ENCODE data around the gene TMLHE.
"Not testable (repeated sequence)": the region's sequence is repeated elsewhere in the genome, so short reads cannot be mapped to it uniquely, and the experiment has no call there.

Gene TMLHE

GRCh38 chrX:155514225-155514624 is 98.5 kb downstream of the TMLHE start:
- in situ Hi-C loops (cut with MboI; ENCODE audit: low pct_unique_long_range_greater_than_20kb, low sequenced_read_pairs), result no loop called here

GRCh38 chrX:155505296-155505695 is 107.5 kb downstream of the TMLHE start:
- in situ Hi-C loops (cut with MboI; ENCODE audit: low pct_unique_long_range_greater_than_20kb, low sequenced_read_pairs), result no loop called here
- no peak for DNase-seq

More at GRCh38 chrX:155514225-155514624, 98.5 kb downstream of the TMLHE start:
- DNase-seq, result no peak

GRCh38 chrX:155495134-155495533 is 117.6 kb downstream of the TMLHE start:
- DNase-seq; in situ Hi-C loops (cut with MboI; ENCODE audit: low pct_unique_long_range_greater_than_20kb, low sequenced_read_pairs): not testable (repeated sequence)

GRCh38 chrX:155491421-155491820 is 121.3 kb downstream of the TMLHE start:
- DNase-seq; in situ Hi-C loops (cut with MboI; ENCODE audit: low pct_unique_long_range_greater_than_20kb, low sequenced_read_pairs): not testable (repeated sequence)

GRCh38 chrX:155477136-155477535 is 135.6 kb downstream of the TMLHE start:
- DNase-seq; in situ Hi-C loops (cut with MboI; ENCODE audit: low pct_unique_long_range_greater_than_20kb, low sequenced_read_pairs): not testable (repeated sequence)

- in situ Hi-C loops (cut with MboI; ENCODE audit: low pct_unique_long_range_greater_than_20kb, low sequenced_read_pairs); DNase-seq: not testable (repeated sequence)
These were observed 146.3 kb downstream of the TMLHE start for GRCh38 chrX:155466269-155466938.

GRCh38 chrX:155460501-155460900 is 152.3 kb downstream of the TMLHE start:
- in situ Hi-C loops (cut with MboI; ENCODE audit: low pct_unique_long_range_greater_than_20kb, low sequenced_read_pairs); DNase-seq: not testable (repeated sequence)

GRCh38 chrX:155458471-155458870 is 154.3 kb downstream of the TMLHE start, which contains the start of gene F8A3:
TSS of gene F8A3 (minus strand) at chrX:155458620. CDS start at chrX:155458600, 20 bp downstream.
- DNase-seq; in situ Hi-C loops (cut with MboI; ENCODE audit: low pct_unique_long_range_greater_than_20kb, low sequenced_read_pairs): not testable (repeated sequence)

GRCh38 chrX:155457761-155458447 is 154.8 kb downstream of the TMLHE start:
- in situ Hi-C loops (cut with MboI; ENCODE audit: low pct_unique_long_range_greater_than_20kb, low sequenced_read_pairs); DNase-seq: not testable (repeated sequence)

GRCh38 chrX:155441097-155441496 is 171.7 kb downstream of the TMLHE start:
- DNase-seq, result no peak
- in situ Hi-C loops (cut with MboI; ENCODE audit: low pct_unique_long_range_greater_than_20kb, low sequenced_read_pairs), result no loop called here
